Spleen (tissue), 11 donors: ENCODE measurements around the gene HLCS. TPM values are rescaled to one million over a fixed set of nuclear protein-coding genes. Genes with fewer than 3 reads are reported as not detected.
A peak's percentile ranks its signal among the peaks of the same experiment; 100 is the strongest.

Experiments used
- DNase-seq: peaks from one replicate; pipeline ENCODE4 v3.0.0-alpha.2; 2020
- H3K27ac ChIP-seq, 8 donors: fragments of 200-600 bp; sonication (generic) in 7 of 8; 1 replicate in 4 of 8; 2 replicates in 4 of 8; pipeline versions ENCODE4 v1.5.0 to v1.8.0; 2016 to 2021; ENCODE audit warnings: inconsistent platforms in 4 of 8, mild to moderate bottlenecking in 4 of 8, moderate library complexity in 1 of 8
- H3K27me3 ChIP-seq, 7 donors: fragments of 200-600 bp; sonication (generic) in 6 of 7; replicated peaks in 1 of 7; 1 replicate in 4 of 7; 2 replicates in 3 of 7; pipeline versions ENCODE4 v1.5.0 to v1.8.0; 2016 to 2021; ENCODE audit warnings: inconsistent platforms in 3 of 7, mild to moderate bottlenecking in 1 of 7
- H3K36me3 ChIP-seq, 6 donors: fragments of 200-600 bp; sonication (generic) in 5 of 6; 1 replicate in 4 of 6; 2 replicates in 2 of 6; pipeline versions ENCODE4 v1.5.0 to v1.8.0; 2016 to 2021; ENCODE audit warnings: inconsistent platforms in 2 of 6
- H3K4me1 ChIP-seq, 6 donors: fragments of 200-600 bp; sonication (generic) in 5 of 6; 1 replicate in 3 of 6; 2 replicates in 3 of 6; pipeline versions ENCODE4 v1.5.0 to v1.8.0; 2016 to 2021; ENCODE audit warnings: inconsistent platforms in 3 of 6
- H3K4me3 ChIP-seq, 8 donors: fragments of 200-600 bp; sonication (generic) in 7 of 8; 1 replicate in 4 of 8; 2 replicates in 4 of 8; pipeline versions ENCODE4 v1.5.0 to v1.8.0; 2016 to 2021; ENCODE audit warnings: inconsistent platforms in 4 of 8, mild to moderate bottlenecking in 4 of 8, moderate library complexity in 2 of 8
- H3K9me3 ChIP-seq, 8 donors: fragments of 200-600 bp; sonication (generic) in 7 of 8; 1 replicate in 4 of 8; 2 replicates in 4 of 8; pipeline versions ENCODE4 v1.5.0 to v1.8.0; 2016 to 2021; ENCODE audit warnings: inconsistent platforms in 4 of 8
- POLR2A ChIP-seq, 3 donors: fragments of 450-650 bp; IDR thresholded peaks; one replicate each; pipeline ENCODE4 v1.5.1; 2017; ENCODE audit warnings: antibody characterized with exemption in 3 of 3, mild to moderate bottlenecking in 1 of 3
- POLR2AphosphoS5 ChIP-seq, 3 donors: sonication (generic); formaldehyde crosslinking; IDR thresholded peaks; one replicate each; pipeline ENCODE4 v1.5.1; 2017; ENCODE audit warnings: antibody characterized with exemption in 3 of 3
- WGBS, 5 donors: extraction: QIAGEN DNeasy Blood & Tissue Kit in 3 of 5; methylation state at CpG; one replicate each; pipeline versions ENCODE4 v1.1.5 to v1.1.7; 2013 to 2018; 5-methylcytosine and 5-hydroxymethylcytosine counted together
- intact Hi-C: fragments of 100-400 bp; cut with DNase I; formaldehyde crosslinking; loops from one replicate; pipeline ENCODE4 v1.15.0; 2023; ENCODE audit warnings: low total_unique reads
- polyA plus RNA-seq, 3 donors: library from polyadenylated mRNA; stranded (reverse); fragments of 200-250 nt; gene quantifications; one replicate each; pipeline ENCODE4 v1.2.1, GENCODE V29; 2013
- total RNA-seq, 7 donors: library from RNA; depleted of rRNA in 3 of 7; stranded (reverse); fragments of >200 nt in 3 of 7; fragmentation: NEBNext Ultra II Directional in 4 of 7; extraction: Animal tissue kit (Norgen Biotek cat#: 25700) in 4 of 7; gene quantifications; one replicate each; pipeline versions ENCODE4 v1.1.0 to v1.2.1, GENCODE V29; 2016 to 2021
- TF ChIP-seq, protein P1 (sequence below), 11 experiments: fragments of 200-600 bp in 7 of 11; fragments of 450-650 bp in 4 of 11; sonication (generic) in 4 of 11; IDR thresholded peaks in 8 of 11; conservative IDR thresholded peaks in 3 of 11; 1 replicate in 7 of 11; 2 replicates in 4 of 11; pipeline versions ENCODE4 v1.4.0 to v1.8.0; 2016 to 2021; ENCODE audit warnings: antibody characterized with exemption in 11 of 11, inconsistent platforms in 4 of 11, mild to moderate bottlenecking in 1 of 11
- donor health status: healthy with polysubstance abuse.
- donor health status: DM: no; HTN: no; CAD: no; lungs with moderate emphysema.
- donor health status: DM: no; HTN: no; CAD: no.
- donor health status: Bipolar disorder and iron deficiency.
- donor health status: healthy.
- donor health status: DM: no; HTN: no; CAD: no.
- donor health status: DM: yes; HTN: yes; CAD: no.

Gene HLCS
- total and polyA plus RNA-seq, 10 donors: 1.7 to 22.8 (median 16.3) TPM

DNA sequence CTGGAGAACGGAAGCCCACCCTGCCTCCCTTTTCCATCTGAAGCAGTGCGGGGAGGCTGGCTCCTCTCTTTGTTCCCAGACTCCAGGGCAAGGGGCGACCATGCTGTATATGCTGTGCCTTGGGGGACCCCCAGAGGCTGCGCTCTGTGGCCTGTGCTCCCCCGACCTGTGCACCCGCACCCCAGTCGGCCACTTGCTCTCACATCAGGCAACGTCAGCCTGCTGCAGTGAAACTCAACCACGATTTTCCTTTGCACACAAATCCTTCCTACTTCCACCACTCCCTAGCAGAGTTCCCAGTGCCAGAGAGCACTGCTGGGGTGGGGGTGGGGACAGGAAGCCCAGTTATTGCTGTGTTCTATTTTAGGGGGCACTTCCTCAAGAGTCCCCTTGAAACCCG is 215.1 kb downstream of the HLCS start:
- H3K27ac ChIP-seq: peak overlapping the region in 1 of 8 donors; percentile 26
- TF ChIP-seq POLR2AphosphoS5 (IDR thresholded peaks at IDR 0.05) (no peak), POLR2A (IDR thresholded peaks at IDR 0.05) (no peak)
- TF ChIP-seq, protein P1, sequence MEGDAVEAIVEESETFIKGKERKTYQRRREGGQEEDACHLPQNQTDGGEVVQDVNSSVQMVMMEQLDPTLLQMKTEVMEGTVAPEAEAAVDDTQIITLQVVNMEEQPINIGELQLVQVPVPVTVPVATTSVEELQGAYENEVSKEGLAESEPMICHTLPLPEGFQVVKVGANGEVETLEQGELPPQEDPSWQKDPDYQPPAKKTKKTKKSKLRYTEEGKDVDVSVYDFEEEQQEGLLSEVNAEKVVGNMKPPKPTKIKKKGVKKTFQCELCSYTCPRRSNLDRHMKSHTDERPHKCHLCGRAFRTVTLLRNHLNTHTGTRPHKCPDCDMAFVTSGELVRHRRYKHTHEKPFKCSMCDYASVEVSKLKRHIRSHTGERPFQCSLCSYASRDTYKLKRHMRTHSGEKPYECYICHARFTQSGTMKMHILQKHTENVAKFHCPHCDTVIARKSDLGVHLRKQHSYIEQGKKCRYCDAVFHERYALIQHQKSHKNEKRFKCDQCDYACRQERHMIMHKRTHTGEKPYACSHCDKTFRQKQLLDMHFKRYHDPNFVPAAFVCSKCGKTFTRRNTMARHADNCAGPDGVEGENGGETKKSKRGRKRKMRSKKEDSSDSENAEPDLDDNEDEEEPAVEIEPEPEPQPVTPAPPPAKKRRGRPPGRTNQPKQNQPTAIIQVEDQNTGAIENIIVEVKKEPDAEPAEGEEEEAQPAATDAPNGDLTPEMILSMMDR (IDR thresholded peaks at IDR 0.05 in 8 of 11, conservative IDR thresholded peaks at IDR 0.05 in 3 of 11): no peak
- WGBS, 5 donors: 58 to 73% (median 69%) methylated on average over 10 of the region's 10 CpGs
- H3K4me3 ChIP-seq: peak overlapping the region in 2 of 8 donors; percentile 12 to 23
- peaks cover 0 to 46% (median 5%) of the 10 kb centered on the region in 6 donors for H3K36me3 ChIP-seq
- DNase-seq: peak; percentile 28
- H3K4me1 ChIP-seq: peaks cover 3 to 21% (median 8%) of the 10 kb centered on the region in 6 donors
- intact Hi-C loops: no loop called here
- H3K27me3 ChIP-seq: peaks cover 0 to 26% (median 12%) of the 10 kb centered on the region in 7 donors
- no peaks in the 10 kb centered on the region for H3K9me3 ChIP-seq

DNA sequence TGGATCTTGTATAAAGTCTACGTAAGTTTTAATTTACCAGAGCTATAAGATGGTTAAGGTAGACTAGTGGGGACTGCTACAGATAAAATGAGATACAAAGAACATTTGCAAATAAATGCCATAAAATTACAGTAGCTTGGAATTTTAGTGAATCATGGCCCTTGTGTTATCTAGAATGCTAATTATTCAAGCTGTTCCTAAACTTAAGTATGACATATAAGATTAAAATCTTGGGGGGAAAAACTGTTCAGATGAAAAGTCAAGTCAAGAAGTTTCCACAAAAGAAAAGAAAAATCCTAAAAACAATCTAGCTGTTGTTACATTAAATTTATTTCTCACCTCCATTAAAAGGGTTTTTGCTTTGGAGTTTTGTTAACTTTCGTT is 215.9 kb downstream of the HLCS start:
- intact Hi-C loops: no loop called here
- TF ChIP-seq, protein P1 (IDR thresholded peaks at IDR 0.05 in 8 of 11, conservative IDR thresholded peaks at IDR 0.05 in 3 of 11): no peak
- TF ChIP-seq POLR2A (IDR thresholded peaks at IDR 0.05) (no peak), POLR2AphosphoS5 (IDR thresholded peaks at IDR 0.05) (no peak)
- no peak overlapping the region for H3K27ac ChIP-seq
- peaks cover 0 to 34% (median 14%) of the 10 kb centered on the region in 7 donors for H3K27me3 ChIP-seq
- 90 to 95% (median 92%) methylated on average over 2 of the region's 2 CpGs for WGBS, 5 donors
- H3K9me3 ChIP-seq: no peaks in the 10 kb centered on the region
- H3K4me3 ChIP-seq: no peak overlapping the region
- no peak for DNase-seq
- peaks cover 3 to 21% (median 8%) of the 10 kb centered on the region in 6 donors for H3K4me1 ChIP-seq
- H3K36me3 ChIP-seq: peaks cover 0 to 41% (median 5%) of the 10 kb centered on the region in 6 donors

DNA sequence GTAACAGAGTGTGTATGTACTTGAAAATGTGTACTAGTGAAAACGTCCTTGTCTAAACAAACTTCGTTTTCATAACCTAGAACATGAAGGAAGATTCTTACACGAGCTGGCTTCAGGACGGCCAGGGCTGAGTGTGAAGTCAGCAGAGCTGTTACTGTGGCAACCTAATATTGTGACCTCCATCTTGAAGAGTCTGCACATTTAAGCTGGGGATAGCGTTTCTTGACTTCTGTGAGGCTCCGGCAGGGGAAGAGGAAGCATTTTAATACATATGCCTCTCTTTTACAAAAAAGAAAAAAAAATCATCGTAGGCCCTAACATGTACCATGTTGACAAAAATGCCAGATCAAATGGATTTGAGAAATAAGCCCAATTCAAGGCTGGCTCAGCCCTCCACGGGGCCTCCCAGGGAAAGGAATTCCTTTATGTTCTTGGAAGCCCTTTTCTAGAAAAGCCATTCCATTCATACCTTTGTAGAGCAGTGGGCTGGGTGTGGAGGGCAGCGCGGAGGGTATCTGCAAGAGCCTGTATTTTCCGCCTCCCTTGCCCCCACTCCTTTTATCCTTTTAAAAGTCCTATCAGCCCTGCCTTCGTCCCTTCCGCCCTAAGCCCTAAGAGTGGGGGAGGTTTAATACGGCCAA is 216.4 kb downstream of the HLCS start:
- Histone ChIP-seq H3K27ac (no peak overlapping the region), H3K4me1 (peaks cover 3 to 23% (median 9%) of the 10 kb centered on the region in 6 donors), H3K36me3 (peaks cover 0 to 35% (median 5%) of the 10 kb centered on the region in 6 donors), H3K4me3 (no peak overlapping the region), H3K27me3 (peaks cover 0 to 39% (median 14%) of the 10 kb centered on the region in 7 donors), H3K9me3 (no peaks in the 10 kb centered on the region)
- 85 to 89% (median 88%) methylated on average over 14 of the region's 14 CpGs for WGBS, 5 donors
- intact Hi-C loops: no loop called here
- TF ChIP-seq, protein P1 (IDR thresholded peaks at IDR 0.05 in 8 of 11, conservative IDR thresholded peaks at IDR 0.05 in 3 of 11): no peak
- TF ChIP-seq POLR2AphosphoS5 (IDR thresholded peaks at IDR 0.05) (no peak), POLR2A (IDR thresholded peaks at IDR 0.05) (no peak)
- DNase-seq: peak; percentile 38

DNA sequence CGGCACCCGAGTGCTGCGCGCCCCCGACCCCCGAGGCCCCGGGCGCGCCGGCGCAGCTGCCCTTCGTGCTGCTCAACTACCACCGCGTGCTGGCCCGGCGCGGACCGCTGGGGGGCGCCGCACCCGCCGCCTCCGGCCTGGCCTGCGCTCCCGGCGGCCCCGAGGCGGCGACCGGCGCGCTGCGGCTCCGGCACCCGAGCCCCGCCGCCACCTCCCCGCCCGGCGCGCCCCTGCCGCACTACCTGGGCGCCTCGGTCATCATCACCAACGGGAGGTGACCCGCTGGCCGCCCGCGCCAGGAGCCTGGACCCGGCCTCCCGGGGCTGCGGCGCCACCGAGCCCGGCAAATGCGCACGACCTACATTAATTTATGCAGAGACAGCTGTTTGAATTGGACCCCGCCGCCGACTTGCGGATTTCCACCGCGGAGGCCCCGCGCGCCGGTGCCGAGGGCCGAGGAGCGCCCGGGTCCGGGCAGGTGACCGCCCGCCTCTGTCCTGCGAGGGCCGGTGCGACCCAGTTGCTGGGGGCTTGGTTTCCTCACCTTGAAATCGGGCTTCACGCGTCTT is 218.6 kb downstream of the HLCS start:
- 3 to 11% (median 5%) methylated on average over 11 to 80 of the region's 80 CpGs for WGBS, 5 donors
- peak; percentile 75 for DNase-seq
- Histone ChIP-seq H3K36me3 (peaks cover 0 to 16% (median 0%) of the 10 kb centered on the region in 6 donors), H3K4me1 (peaks cover 3 to 31% (median 12%) of the 10 kb centered on the region in 6 donors), H3K27me3 (peaks cover 0 to 59% (median 14%) of the 10 kb centered on the region in 7 donors), H3K9me3 (no peaks in the 10 kb centered on the region), H3K27ac (no peak overlapping the region), H3K4me3 (peak overlapping the region in 7 of 8 donors; percentile 16 to 65 (median 27))
- intact Hi-C loops: no loop called here
- TF ChIP-seq POLR2A (IDR thresholded peaks at IDR 0.05) (no peak), POLR2AphosphoS5 (IDR thresholded peaks at IDR 0.05) (no peak)
- TF ChIP-seq, protein P1 (IDR thresholded peaks at IDR 0.05 in 8 of 11, conservative IDR thresholded peaks at IDR 0.05 in 3 of 11): no peak
